Measurements from ENCODE around the gene ETNK2. TPM values are rescaled to one million over a fixed set of nuclear protein-coding genes. Genes with fewer than 3 reads are reported as not detected.

ETNK2 gene
- total and polyA plus RNA-seq, 7 donors: 0.46 to 10.5 (median 6.6) TPM

DNA sequence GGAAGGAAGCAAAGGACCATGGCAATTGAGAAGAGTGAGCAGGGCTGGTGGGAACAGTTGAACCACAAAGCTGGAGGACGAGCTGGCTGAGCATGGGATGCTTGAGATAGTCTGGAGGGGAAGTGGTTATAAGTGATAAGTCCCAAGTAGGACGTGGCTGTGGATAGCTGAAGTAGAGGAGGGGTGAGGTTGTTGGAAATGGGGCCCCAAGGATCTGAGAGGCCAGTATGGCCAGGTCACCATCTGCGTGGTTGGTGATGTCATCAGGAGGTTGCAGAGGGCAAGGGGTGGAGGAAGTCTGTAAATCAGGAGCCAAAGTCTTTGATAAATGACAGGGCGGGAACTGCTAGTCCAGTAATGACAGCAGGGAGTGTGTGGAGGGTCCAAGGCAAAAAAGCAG, 25.3 kb upstream of the ETNK2 start:
- no peak for TF ChIP-seq POLR2AphosphoS5 (IDR thresholded peaks at IDR 0.05)
- TF ChIP-seq EP300 (IDR thresholded peaks at IDR 0.05): no peak
- TF ChIP-seq POLR2A (IDR thresholded peaks at IDR 0.05): no peak
- TF ChIP-seq, protein P1, sequence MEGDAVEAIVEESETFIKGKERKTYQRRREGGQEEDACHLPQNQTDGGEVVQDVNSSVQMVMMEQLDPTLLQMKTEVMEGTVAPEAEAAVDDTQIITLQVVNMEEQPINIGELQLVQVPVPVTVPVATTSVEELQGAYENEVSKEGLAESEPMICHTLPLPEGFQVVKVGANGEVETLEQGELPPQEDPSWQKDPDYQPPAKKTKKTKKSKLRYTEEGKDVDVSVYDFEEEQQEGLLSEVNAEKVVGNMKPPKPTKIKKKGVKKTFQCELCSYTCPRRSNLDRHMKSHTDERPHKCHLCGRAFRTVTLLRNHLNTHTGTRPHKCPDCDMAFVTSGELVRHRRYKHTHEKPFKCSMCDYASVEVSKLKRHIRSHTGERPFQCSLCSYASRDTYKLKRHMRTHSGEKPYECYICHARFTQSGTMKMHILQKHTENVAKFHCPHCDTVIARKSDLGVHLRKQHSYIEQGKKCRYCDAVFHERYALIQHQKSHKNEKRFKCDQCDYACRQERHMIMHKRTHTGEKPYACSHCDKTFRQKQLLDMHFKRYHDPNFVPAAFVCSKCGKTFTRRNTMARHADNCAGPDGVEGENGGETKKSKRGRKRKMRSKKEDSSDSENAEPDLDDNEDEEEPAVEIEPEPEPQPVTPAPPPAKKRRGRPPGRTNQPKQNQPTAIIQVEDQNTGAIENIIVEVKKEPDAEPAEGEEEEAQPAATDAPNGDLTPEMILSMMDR (IDR thresholded peaks at IDR 0.05): no peak
- no peak for DNase-seq
- intact Hi-C loops (cut with DNase I): no loop called here

DNA sequence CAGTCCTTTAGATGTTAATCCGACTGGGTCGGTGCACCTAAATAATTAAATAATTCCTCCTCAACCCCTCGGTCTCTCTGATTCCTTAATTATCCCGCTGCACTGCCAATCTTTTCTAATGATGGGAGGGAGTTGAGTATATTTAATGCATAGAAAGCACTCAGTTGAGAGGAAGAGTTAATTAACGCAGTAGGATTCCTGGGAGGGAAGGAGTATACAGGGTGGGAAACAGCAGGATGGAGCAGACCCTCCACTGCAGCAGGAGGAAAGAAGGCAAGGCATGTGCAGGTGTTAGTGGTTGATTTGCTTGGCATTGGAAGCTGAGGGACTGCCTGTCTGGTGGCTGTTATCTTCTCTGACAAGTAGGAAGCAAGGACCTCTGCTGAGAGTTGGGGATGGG, 24.2 kb upstream of the ETNK2 start:
- Histone ChIP-seq H3K36me3 (no peaks in the 10 kb centered on the region), H3K27ac (no peak overlapping the region), H3K27me3 (peaks cover 0 to 6% (median 0%) of the 10 kb centered on the region in 3 donors), H3K9me3 (no peaks in the 10 kb centered on the region), H3K4me3 (no peak overlapping the region), H3K4me1 (no peaks in the 10 kb centered on the region)
- no peak for DNase-seq
- 89 to 91% methylated on average over 5 of the region's 5 CpGs for whole genome bisulfite sequencing, 2 donors
- intact Hi-C loops (cut with DNase I): no loop called here
- TF ChIP-seq POLR2A (IDR thresholded peaks at IDR 0.05) (no peak), POLR2AphosphoS5 (IDR thresholded peaks at IDR 0.05) (no peak), EP300 (IDR thresholded peaks at IDR 0.05) (no peak)
- TF ChIP-seq, protein P1 (IDR thresholded peaks at IDR 0.05): no peak

More for the DNA sequence above, 25.3 kb upstream of the ETNK2 start:
- Histone ChIP-seq H3K9me3 (no peaks in the 10 kb centered on the region), H3K27ac (no peak overlapping the region), H3K4me1 (no peaks in the 10 kb centered on the region), H3K27me3 (peaks cover 0 to 6% (median 0%) of the 10 kb centered on the region in 3 donors), H3K36me3 (no peaks in the 10 kb centered on the region), H3K4me3 (no peak overlapping the region)
- 42 to 43% methylated on average over 4 of the region's 4 CpGs for WGBS, 2 donors

GRCh38 chr1:204174958-204175357, 23.1 kb upstream of the ETNK2 start:
- TF ChIP-seq, protein P1 (IDR thresholded peaks at IDR 0.05): no peak
- TF ChIP-seq EP300 (IDR thresholded peaks at IDR 0.05) (no peak), POLR2A (IDR thresholded peaks at IDR 0.05) (no peak), POLR2AphosphoS5 (IDR thresholded peaks at IDR 0.05) (no peak)
- no peaks in the 10 kb centered on the region for H3K36me3 ChIP-seq
- no peak overlapping the region for H3K27ac ChIP-seq
- peaks cover 0 to 6% (median 0%) of the 10 kb centered on the region in 3 donors for H3K27me3 ChIP-seq
- intact Hi-C loops (cut with DNase I): no loop called here
- WGBS, 2 donors: 73 to 80% methylated on average over 3 of the region's 3 CpGs
- H3K4me3 ChIP-seq: no peak overlapping the region
- no peak for DNase-seq
- no peaks in the 10 kb centered on the region for H3K4me1 ChIP-seq
- H3K9me3 ChIP-seq: peaks cover 0 to 4% (median 0%) of the 10 kb centered on the region in 4 donors

GRCh38 chr1:204172404-204173029, 20.7 kb upstream of the ETNK2 start:
- 94 to 98% methylated on average over 2 of the region's 2 CpGs for WGBS, 2 donors
- Histone ChIP-seq H3K36me3 (no peaks in the 10 kb centered on the region), H3K9me3 (peaks cover 0 to 9% (median 3%) of the 10 kb centered on the region in 4 donors), H3K4me1 (no peaks in the 10 kb centered on the region), H3K4me3 (no peak overlapping the region), H3K27me3 (peaks cover 0 to 6% (median 0%) of the 10 kb centered on the region in 3 donors), H3K27ac (no peak overlapping the region)
- intact Hi-C loops (cut with DNase I): no loop called here
- no peak for DNase-seq
- TF ChIP-seq POLR2AphosphoS5 (IDR thresholded peaks at IDR 0.05) (no peak), POLR2A (IDR thresholded peaks at IDR 0.05) (no peak), EP300 (IDR thresholded peaks at IDR 0.05) (no peak)
- TF ChIP-seq, protein P1 (IDR thresholded peaks at IDR 0.05): no peak

All from sigmoid colon (tissue), 7 donors.